T-helper 22 cell (primary cell): ENCODE data around the gene KIZ.

Source experiments
- DNase-seq: peaks from one replicate; pipeline ENCODE4 v3.0.0-alpha.2; 2020; ENCODE audit warnings: low read depth

Gene KIZ

GRCh38 chr20:21104921-21105320 lies 21.0 kb upstream of the KIZ start:
- DNase-seq: no peak

- no peak for DNase-seq
Measured at GRCh38 chr20:21105429-21106170, 20.3 kb upstream of the KIZ start.

- DNase-seq: no peak
Measured at GRCh38 chr20:21106171-21107017, 19.5 kb upstream of the KIZ start, which contains the start of gene LINC00237. Gene LINC00237, minus strand, starts transcription at chr20:21106358.

DNA sequence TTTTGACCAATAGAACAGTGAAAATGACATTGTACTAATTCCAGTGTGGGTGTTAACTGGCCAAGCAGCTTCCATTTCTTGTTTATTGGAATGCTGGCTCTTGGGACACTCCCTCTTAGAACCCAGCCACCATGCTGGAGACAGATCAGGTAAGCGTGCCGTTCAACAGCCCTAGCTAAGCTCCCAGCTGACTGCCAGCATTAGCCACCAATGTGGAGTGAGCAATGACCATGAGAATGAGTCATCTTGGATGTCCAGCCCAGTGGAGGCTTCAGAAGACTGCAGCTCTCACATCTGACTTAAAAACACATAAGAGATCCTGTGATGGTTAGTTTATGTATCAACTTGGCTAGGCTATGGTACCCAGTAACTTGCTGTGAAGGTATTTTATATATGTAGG lies 16.7 kb upstream of the KIZ start:
- DNase-seq: no peak

- DNase-seq: no peak
Measured at GRCh38 chr20:21110811-21111210, 15.1 kb upstream of the KIZ start.

DNA sequence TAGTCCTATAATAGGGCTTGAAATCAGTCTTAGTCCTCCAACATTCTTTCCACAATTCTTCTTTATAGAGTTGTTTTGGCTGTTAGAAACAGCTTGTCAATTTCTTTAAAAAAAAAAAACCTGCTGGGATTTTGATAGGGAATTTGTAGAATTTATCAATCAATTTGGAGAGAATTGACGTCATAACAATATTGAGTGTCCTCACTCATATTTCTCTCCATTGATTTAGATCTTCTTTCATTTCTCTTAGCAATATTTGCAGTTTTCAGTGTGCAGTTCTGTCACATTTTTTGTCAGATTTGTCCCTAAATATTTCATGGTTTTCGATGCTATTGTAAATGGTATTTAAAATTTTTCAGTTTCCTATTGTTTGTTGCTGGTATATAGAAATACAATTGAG lies 14.5 kb upstream of the KIZ start:
- no peak for DNase-seq

- no peak for DNase-seq
Measured at GRCh38 chr20:21113697-21114096, 12.2 kb upstream of the KIZ start.

DNA sequence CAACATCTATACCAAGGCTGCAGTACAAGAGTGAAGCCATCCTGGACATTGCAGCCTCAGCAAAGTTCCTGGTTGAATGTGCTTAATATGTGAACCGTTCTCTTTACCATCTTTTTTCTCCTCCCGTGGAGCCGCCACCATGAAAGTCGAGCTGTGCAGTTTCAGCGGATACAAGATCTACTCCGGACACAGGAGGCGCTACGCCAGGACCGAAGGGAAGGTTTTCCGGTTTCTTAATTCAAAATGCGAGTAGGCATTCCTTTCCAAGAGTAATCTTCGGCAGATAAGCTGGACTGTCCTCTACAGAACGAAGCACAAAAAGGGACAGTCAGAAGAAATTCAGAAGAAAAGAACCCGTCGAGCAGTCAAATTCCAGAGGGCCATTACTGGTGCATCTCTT lies 11.3 kb upstream of the KIZ start:
- DNase-seq: no peak

DNA sequence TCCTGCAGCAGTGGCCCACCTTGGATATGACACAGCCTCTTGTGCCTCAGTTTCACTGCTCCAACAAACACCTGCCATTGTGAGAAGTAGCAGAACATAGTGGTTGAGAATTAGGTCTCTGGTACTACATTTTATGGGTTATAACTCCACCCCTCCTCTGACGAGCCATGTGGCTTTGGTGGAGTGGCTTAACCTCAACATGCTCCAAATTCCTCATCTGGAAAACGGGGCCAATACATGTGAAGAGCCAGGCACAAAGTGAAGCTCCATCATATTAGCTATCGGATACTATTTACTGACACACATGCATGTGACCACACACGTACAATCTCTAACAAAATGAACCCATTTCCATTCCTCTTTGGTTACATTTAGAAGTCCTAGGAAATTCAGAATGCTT lies 8.4 kb upstream of the KIZ start:
- DNase-seq: no peak

DNA sequence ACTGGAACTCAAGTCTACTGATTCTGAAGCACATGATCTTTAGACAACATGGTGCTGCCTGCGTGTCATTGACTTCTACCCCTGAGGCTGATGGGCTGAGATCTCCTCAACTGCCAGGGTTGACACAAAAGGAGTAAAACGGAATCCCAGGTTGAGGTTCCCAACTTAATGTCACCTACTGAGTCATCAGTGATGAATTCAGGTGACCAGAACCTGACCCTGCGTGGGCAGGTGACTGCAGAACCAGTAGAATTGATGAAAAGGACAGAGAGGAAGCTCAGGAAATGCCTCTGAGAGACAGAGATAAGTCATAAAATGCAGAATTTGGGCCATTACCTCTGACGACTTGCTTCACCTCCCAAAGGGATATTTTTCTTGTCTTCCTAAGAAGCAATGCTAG lies 7.7 kb upstream of the KIZ start:
- DNase-seq: no peak

DNA sequence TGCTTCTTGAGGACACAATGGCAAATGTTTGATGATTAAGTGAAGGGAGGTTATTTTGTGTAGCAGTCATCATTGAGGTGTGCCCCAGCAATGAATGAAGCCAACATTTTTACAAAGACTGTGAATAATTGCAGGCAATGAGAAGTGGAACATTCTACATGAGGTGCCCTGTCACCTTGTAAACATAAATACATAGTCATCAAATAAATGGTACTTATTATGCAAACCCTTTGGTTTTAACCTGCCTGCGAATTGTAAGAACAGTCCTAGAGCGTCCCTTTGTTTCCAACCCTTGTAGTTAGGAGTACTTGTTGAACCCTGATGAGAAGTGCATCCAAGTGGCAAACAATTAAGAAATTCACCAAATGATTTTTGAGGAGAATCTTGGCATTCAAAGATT lies 7.1 kb upstream of the KIZ start:
- DNase-seq: no peak

DNA sequence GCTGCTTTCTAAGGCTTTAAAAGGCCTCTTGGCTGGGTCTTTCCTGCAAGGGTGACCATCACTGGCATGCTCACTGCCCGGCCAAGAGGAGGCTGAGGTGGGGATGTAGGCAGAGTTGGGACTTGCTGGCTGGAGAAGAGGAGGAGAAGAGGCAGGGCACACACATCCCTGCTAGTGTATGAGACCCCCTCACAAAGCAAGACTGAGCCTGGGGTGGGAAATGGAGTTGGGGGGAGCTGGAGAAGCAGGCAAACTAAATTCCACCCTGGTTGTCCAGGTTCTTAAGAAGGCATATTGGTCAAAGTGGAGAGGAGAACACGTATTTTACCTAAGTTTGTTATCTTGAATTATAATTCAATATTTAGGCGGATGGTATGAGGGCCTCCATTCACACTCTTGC lies 1.7 kb upstream of the KIZ start:
- no peak for DNase-seq

DNA sequence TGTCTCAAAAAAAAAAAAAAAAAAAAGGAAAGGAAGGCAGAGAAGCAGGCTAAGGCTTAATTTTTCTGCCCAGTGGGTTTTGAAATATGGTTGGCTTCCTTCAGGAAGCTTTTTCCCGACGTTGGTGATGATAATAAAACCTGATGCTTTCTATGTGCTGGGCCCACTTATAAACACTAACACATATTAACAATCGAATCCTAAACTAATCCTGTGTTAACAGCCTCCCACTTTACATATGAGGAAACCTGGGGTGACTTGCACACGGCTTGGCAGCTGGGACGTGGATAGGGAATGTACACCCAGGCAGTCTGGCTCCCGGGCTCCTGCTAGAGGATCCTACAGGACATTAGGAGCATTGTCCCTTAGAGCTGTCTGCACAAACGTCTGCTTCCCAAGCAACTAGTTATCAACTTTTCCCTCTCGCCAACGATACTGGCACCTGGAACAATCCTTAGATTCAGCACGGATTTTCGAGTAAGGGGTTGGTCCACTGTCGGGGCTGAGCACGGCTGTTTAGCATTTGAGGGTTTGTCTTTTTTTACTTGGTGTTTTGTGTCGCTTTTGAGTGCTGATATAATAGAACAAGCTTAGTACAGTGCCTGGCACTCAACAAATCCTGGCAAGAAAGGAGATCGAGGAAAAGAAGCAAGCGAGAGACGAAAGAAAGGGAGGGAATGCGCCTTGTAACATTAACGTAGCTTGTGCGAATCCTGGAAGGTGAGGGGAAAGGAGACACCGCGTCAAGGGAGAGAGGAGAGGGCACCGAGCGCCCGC lies 622 bp upstream of the KIZ start:
- DNase-seq: no peak

- DNase-seq: no peak
Measured at GRCh38 chr20:21126581-21126870, 644 bp downstream of the KIZ start.

GRCh38 chr20:21127201-21127981 lies 1.5 kb downstream of the KIZ start:
- DNase-seq: no peak

DNA sequence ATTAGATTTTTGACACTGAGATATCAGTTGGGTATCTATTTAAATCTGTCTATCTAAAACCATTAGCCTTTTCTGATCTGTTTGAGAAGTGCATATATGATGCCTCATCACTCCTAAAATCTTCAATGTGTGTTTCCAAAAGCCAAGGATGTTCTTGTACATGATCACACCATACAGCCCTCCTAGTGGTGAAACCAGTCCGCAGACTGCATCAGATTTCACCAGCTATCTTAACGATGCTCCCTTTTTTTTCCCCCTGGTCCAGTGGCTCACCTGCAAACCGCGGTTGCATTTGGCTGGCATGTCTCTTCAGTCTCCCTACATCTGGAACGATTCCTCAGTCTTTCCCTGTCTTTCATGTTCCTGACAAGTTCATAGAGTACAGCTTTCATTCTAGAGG lies 4.0 kb downstream of the KIZ start:
- DNase-seq: no peak

GRCh38 chr20:21133404-21133803 lies 7.5 kb downstream of the KIZ start:
- DNase-seq: no peak

- no peak for DNase-seq
Measured at GRCh38 chr20:21133917-21134622, 8.2 kb downstream of the KIZ start.

DNA sequence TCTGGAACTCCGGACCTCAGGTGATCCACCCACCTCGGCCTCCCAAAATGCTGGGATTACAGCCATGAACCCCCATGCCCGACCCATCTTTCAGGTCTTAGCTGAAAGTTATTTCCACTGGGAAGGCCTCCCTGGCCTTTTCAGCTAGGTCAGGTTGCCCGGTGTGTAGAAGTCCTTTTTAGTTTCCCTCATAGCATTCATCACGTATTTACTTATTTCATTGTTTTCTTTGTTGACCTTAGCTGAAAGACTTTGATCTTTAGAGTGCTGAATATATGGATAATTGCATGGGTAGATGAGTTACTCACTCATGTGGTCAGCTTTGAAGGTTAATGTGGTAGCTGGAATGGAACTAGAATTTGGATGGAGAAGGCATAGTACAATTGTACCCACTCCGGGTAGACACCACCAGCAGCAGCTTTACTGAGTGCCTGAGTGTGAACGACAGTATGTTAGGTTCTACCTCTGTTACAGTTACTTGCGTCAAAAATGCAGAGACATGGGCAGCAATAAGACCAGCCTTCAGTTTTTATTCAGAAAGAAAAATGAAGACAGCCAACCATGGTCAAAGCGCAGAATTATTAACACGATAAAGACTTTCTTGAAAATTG lies 9.1 kb downstream of the KIZ start:
- no peak for DNase-seq

DNA sequence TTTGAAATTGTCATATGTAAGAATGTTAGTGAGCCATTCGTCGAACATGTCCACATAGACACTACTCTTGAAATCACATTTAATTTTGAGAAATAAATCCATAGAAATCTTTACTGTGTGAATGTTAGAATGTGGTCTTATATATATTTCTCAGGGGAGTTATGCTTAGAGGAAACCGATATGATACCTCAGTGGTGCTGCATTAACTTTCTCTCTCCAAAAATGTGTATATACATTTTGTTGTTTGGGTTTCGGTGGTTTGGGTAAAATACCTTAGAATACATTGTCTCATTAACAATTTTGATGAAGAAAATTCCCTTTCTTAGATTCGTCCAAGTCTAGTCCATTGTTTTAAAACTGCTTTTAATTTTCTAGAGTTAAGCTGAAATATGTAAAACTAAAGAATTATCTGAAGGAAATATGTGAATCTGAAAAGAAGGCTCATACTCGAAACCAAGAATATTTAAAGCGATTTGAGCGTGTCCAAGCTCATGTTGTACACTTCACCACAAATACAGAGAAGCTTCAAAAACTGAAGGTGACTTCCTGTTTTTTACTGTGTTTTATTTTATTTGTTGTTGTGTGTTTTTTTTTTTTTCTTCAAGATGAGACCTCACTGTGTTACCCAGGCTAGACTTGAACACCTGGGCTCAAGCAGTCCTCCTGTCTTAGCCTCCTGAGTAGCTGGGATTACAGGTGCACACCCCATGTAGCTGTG lies 10.3 kb downstream of the KIZ start:
- no peak for DNase-seq
